Activated effector memory CD4-positive, alpha-beta T cell treated with anti-CD3 and anti-CD28 coated beads, Interleukin-2, amount 50 U/mL, for 16 hours (primary cell): ENCODE results near the gene SUSD1.
A peak's percentile ranks its signal among the peaks of the same experiment; 100 is the strongest.

Experiments used
- DNase-seq: peaks from one replicate; pipeline ENCODE4 v3.0.0-alpha.2; 2020

Gene SUSD1

DNA sequence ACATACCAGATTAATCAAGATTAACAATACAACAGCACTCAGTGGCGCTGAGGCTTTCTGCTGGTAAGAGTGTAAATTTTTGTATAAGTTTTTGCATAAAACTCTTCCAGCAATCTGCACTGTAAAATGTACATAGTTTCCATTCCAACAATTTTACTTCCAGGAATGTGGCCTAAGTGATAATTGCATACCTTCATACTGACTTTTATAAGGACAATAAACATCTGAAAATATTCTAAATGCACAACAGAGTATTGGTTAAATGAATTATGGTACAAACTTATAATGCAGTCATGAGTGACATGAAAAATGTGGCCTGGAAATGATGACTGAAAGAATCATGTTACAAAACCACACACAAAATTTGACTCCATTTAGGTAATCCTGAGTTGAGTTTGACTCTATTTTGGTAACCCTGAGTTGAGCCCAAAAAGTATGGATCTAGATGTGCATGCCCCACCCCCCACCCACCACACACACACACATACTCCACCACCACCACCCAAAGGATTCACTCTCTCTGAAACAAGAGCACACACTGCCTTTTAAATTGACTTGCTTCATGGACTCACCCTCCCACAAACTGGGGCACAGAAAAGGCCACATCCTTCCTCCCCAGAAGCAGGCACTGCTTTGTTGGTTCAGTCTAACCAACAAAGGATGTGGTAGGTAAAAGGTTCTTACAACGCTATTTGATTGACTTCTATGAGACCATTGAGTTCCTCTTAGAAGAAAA lies 137.6 kb downstream of the SUSD1 start:
- peak; percentile 85 for DNase-seq

DNA sequence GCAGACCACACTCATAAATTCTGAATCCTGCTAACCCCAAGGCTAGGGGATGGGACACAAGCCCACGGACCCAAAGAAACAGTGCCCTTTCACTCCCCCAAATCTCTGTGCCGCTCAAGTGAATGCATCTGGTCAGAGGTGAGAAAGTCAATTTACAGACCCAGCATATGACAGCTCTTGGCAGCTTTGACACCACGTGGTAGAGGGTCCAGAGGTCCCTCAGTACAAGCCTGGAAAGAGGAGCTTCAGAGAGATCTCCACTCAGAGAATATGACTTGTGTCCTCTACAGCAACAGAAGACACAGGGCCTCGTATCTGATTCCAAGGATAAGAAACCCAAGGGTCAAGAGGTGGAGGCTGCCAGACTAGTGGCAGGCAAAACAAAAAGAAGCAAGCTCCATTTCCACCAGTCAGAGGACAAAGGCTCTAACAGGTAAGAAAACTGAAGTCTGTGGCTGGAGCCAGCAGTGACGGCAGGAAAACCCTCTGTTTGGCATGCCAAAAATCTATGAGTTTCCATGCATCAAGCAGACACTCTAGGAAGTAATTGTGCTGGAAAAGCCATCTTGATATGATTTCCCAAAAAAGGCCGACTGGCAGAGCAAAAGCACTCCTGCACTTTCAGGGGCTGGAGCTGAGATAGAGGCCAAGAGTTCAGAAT lies 139.8 kb downstream of the SUSD1 start:
- no peak for DNase-seq

DNA sequence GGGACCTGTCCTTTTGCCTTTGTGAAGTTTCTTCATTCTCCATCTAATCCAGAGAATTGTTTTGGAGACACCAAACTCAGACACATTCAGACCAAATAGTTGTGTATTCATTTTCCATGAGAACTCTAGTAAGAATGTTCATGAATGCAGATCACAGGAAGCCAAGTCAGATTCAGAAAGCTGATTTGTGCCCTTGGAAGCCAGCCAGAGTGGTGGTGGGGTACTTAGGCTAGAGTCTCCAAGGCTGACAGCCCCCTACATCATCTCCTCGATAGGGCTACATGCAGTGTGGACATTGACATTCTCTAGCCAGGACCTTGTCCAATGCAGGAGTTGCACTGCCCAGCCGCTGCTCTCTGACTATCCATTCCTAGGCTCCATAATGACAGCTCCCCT lies 140.9 kb downstream of the SUSD1 start:
- DNase-seq = no peak

DNA sequence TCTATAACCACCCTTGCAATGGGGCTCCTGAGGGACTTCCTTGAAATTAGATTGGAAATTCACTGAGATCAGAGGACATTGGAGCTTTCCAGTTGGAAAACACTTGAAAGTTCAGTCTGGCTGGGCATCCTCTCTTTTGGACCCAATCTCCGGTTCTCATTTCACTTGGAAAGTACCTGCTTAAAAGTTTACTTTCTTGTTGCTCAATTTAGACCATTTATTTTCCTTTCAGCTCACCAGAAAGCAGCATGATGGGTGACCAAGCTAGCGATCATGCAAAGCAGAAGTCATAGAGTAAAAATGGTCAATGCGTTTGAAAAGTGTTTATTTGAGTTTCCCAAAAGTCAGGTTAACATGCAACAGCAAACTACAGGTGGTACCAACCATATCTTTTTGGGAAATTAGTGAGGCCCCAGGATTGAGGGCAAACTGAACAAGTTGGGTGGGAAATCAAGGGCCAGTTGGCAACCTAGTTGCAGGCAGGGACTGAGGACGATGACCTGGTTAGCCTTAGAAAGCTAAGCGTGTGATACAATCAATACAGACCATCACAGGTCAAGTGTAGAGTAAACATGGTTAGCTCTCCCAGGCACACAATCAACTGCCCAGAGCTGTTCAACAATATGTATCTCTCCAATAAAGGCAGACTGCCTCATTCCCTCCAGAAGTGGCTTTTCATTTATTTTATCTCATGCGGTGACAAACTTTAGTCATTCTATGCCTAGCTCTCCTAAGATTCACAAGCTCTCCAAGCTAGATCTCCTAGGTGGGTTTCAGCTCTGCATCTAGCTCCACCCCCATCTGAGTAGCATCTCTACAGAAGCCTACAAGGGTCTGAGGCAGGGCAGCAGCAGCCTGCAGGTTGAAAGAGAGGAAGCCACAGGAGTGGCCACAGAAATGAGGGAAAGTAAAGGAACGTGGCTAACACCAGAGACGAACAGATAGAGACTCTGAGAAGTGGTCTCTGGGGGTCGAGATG lies 141.6 kb downstream of the SUSD1 start:
- DNase-seq = no peak

DNA sequence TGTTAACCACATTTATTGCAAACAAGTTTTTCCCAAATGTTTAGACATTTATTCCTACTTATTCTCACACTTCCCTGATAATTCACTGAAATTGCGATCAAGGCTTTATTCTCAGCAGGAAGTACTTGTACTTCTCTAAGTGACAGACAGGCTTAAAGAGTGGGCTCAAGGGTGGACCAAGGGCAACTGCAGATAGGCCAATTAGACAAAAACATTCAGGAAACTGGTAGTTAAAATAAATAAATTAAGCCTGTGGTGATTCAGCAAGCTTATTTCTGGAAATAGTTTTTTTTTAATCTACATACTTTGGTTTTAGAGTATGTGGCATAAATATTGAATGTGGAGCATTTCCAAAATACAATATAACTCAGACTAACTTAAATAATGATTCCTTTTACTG lies 142.4 kb downstream of the SUSD1 start:
- no peak for DNase-seq

DNA sequence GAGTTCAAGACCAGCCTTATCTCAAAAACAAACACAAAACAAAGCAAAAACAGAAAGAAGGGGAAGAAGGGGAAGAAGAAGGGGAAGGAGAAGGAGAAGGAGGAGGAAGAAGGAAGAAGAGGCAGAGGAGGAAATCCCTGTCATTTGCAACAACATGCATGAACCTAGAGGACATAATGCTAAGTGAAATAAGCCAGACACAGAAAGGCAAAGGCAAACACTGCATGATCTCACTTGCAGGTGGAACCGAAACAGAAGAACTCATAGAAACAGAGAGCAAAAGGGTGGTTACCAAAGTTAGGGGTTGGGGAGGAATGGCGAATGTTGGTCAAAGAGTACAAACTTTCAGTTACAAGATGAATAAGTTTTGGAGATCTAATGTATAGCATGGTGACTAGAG lies 143.1 kb downstream of the SUSD1 start:
- no peak for DNase-seq

DNA sequence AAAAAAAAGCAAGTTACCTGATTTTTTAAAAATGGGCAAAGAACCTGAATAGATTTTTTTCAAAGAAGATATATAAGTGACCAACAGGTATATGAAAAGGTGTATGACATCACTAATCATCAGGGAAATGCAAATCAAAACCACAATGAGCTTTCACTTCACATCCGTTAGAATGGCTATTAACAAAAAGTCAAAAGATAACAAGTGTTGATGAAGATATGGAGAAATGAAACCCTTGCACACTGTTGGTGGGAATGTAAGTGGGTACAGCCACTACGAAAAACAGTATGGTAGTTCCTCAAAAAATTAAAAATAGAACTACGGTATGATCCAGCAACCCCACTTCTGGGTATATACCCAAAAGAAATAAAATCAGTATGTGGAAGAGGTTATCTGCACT lies 143.7 kb downstream of the SUSD1 start:
- no peak for DNase-seq

DNA sequence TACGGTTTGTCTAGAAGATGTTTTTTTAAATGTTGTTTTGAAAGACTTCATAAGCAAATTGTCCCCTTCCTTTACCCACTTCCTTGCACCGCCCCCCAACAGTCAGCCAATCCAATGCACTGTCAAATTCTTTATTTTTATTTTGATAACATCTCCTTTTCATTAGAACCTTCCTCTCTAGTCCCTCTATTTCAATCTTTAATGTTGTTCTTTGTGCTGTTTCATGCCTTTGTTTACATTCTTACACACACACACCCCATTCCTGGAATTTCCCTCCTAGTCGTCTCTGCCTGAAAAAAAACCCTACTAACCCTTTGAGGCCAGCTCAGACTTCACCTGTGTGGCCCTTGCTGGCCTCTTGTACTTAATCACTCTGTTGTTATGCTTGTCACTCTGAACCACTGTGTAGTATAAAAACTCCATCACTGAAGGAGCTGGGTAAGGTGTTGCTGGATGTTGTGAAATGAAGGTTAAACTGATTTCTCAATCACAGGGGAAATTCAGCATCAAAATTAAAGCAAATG lies 145.1 kb downstream of the SUSD1 start:
- DNase-seq = no peak

DNA sequence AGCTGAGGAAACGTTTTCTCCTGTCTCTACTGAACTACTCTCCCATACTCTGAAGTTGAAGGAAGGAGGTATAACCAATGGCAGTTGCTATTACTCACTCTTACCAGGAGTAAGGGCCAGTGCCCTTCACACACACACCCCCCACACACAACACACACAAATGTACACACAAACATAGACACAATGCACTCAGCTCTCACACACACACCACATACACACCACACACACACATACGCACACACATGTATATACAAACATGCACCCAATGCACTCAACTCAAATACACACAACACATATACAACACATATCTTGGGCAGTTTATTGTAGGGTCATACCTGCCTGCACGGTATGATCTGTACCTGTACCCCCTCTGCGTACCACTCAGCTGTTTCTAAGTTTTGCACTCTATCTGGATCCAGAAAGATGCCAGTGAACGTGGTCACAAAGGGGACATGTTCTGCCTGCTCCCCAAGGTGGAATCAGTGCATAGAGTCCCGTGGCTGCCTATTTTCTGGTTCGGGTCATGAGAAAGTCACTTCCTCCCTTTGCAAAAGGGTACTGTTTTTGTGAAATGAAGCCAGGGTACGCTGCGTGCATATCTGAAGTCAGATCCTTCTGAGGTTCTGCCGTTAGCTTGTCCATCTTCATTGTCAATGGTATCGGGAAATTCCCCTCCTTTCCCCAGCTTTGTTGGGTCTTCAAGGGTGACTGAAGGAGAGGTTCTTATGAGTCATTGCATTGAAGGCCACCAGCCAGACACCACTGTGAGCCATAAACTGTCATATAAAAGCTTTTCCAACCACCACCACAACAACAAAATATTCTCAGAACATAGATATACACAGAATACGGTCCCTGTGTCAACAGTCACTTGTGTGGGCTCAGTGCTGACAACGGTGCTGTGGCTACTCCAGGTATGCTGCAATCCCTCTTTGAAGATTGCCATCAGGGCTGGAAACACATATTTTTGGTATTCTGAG lies 146.6 kb downstream of the SUSD1 start:
- peak; percentile 75 for DNase-seq

DNA sequence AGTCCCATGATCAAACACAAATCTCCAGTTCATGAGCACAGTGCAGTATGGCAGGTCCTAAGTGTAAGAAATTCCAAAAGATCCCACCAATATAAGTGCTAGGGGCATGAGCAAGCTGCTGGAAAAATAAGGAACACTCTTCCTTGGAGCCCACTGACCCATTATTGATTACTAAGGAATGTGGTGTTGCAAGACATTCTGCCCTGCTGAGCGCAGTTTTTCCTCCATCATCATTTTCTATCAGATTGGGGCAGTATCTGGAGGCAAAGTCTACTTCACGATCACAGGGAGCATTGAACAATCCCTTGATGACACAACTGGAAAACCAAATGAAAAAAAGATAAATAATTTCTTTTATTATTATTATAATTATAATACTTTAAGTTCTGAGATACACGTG lies 149.2 kb downstream of the SUSD1 start:
- DNase-seq = no peak

DNA sequence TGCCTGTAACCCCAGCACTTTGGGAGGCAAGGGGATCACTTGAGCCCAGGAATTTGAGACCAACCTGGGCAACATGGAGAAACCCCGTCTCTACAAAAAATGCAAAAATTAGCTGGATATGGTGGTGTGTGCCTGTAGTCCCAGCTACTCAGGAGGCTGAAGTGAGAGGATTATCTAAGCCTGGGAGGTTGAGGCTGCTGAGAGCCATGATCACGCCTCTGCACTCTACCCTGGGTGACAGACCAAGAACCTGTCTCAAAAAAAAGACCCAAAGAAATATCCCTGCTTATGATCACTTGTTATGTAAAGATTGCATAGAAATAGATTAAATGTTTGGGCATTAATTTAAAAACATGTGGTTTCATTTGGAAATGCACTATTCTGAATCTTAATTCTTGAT lies 153.4 kb downstream of the SUSD1 start:
- DNase-seq = no peak

DNA sequence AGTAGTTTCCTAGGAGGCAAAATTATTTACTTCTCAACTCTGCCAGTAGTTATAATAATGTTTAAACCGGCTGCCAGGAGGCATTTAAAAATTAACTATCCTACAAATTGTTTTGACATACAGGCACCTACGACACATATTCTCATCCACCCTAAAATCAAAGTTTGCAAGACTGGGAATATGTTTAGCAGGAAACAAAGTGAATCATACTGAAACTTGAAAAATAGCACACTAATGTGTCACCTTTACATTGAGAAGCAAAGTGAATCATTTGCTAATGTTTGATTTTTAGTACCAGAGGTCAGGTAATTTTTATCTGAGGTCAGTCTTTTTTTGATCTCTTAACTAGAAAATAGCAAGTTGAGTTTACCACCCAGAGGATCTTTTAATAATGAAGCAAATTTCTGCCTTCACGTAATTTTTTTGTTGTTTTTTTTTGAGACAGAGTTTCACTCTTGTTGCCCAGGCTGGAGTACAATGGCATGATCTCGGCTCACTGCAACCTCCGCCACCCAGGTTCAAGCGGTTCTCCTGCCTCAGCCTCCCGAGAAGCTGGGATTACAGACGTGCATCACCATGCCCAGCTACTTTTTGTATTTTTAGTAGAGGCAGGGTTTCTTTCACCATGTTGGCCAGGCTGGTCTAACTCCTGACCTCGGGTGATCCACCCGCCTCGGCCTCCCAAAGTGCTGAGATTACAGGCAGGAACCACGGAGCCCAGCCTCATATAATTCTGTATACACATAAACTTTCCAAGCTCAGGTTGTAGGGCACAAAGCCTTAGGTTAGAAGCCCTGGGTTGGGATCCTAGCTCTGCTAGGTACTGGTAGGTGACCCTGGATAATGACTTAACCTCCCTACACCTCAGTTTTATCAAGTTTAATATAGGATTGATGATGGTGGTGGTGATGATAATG lies 154.2 kb downstream of the SUSD1 start:
- DNase-seq = no peak

DNA sequence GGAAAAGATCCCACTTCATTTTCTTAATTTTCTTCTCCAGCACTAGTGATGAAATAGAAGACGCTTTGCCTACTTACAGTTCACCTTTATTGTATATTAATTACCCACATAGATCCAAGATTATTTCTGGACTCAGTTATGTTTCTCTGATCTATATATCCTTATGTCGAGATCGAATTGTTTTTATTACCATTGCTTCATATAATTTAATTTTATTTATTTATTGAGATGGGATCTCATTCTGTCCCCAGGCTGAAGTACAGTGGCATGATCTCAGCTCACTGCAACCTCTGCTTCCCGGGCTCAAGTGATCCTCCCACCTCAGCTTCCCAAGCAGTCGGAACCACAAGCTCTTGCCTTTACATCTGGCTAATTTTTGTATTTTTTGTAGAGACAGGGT lies 157.2 kb downstream of the SUSD1 start:
- DNase-seq = no peak

DNA sequence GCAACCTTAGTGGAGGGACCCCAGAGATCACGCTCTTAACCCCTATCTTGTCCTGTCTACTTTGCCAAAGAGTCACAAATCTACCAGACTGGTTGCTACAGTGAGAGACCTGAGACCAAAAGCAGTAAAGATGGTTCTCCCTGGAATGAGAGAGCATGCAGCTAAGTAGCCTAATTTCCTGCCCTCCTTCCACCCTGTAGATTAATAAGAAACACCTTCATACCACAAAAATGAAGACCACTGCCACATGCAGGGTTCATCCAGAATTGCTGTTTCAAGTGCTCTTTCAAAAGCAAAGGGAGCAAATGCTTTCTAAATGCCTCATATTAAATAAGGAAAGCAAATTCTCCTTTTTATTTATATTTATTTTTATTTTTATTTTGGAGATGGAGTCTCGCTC lies 159.4 kb downstream of the SUSD1 start:
- DNase-seq = no peak

DNA sequence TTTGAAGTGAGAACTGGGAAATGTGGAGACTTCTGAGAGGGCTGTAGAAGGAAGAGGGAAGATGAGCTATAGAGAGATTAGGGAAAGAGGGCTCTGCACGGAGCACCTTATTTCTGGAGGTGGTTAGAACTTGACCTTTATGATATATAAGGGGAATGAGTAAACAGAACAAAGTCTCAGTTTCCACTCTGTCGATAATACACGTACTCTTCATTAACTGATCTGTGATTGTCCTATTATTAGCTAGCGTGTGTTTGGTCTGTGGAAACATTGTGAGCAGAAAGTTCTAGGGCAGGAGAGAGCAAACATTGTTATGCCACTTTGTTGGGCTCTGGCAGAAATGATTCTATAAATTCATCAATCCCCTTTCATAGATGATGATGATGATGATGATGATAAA lies 159.9 kb downstream of the SUSD1 start:
- DNase-seq = no peak

DNA sequence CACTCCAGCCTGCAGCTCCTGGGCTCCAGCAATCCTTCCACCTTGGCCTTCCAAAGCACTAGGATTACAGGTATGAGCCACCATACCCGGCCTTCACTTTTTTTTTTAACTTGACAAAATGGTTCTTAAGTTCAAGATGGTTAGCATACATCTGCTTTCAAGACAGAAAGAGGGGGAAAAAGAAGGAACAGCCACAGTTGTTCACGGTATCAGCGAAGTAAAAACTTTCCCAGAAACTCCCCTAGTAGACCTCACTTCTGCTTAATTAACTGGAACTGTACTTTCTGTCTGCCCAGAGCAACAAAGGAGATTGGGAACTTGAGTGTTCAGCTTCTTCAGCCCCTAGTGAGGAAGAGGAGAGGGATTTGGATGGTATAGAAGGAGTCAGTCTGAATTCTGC lies 161.8 kb downstream of the SUSD1 start:
- no peak for DNase-seq

DNA sequence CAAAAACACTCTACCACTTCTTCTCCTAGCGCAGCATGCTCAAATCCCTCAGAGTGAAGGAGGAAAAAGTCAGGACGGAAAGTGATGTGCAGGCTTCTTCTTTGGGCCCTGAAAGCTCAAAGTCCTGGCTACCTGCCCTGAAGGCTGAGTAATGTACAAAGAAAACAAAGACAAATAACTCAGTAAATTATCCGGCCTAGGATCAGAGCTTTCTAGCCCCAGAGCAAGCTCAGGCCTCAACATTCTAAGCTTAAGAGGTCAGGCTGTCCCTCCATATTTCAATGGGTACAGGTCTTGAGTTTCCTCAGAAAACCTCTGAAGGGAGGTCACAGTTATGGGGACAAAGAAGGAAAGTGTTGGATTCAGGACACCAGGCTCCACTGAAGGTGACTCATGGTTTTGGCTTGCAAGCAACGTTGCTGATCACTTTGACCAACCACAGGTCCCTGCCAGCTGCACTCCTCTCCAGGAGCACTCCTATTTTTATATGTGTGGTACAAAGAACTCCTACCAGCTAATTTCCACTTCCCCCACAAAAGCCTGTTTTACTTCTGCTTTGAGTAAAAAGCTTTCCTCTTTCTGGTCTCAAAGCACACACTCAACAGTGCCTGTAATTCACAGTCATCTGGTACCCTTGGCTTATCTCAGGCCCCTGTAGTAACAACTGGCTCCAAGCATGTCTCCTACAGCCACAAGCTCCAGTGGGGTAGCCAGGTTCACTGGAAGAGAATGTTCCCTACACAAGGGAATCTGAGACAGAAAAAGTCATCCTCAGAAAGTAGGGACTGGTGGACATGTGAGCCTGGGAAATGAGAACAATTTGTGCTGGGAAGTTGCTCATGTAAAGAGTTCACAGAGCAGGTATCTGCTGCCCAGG lies 162.8 kb downstream of the SUSD1 start:
- no peak for DNase-seq

DNA sequence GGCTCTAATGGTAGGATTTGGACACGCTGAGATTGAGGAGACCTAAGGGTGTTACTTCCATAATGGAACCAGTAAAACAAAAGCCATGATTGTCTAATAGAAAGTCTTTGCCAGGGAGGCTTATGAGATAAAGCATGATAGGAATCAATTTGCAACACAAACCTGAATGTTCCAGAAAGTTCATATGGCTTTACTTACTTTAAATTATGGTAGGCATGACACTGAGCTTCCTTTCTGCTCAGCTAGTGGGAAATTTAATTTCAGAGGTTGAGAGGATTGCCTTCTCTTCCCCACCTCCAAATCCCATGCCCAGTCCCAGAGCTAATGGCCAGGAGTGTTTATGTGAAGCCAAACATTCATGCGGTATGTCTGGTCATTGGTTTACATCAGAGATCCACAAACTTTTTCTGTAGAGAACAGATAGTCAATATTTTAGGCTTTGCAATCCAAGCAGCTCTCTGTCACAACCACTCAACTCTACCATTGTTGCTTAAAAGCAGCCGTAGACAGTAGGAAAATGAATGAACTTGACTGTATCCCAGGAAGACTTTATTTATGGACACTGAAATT lies 164.0 kb downstream of the SUSD1 start:
- no peak for DNase-seq

DNA sequence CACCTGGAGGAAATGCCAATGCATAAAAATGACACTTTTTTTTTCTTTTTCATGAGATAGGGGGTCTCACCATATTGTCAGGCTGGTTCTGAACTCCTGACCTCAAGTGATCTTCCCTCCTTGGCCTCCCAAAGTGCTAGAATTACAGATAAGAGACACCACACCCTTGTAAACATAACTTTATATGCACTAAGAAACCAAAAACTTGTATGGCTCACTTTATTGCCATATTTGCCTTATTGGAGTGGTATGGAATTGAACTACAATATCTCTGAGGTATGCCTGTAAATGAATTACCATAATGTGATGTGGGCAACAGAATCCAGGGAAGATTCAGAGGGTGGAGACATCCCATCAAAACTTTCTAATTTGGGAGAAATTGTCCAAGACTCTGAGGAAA lies 164.6 kb downstream of the SUSD1 start:
- DNase-seq = no peak

DNA sequence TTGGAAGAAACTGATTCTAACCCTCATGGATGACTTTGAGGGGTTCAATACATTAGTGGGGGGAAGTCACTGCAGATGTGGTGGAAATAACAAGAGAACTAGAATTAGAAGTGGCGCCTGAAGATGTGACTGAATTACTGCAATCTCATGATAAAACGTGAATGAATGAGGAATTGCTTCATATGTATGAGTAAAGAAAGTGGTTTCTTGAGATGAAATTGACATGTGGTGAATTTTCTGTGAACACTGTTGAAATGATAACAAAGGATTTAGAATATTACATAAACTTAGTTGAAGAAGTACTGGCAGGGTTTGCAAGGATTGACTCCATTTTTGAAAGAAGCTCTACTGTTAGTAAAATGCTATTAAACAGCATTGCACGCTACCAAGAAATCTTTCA lies 165.4 kb downstream of the SUSD1 start:
- no peak for DNase-seq
